Upper lobe of left lung (tissue), 6 donors: ENCODE measurements around the gene LATS2. TPM values are rescaled to one million over a fixed set of nuclear protein-coding genes. Genes with fewer than 3 reads are reported as not detected.
A peak's percentile ranks its signal among the peaks of the same experiment; 100 is the strongest.

Experiments used
- ATAC-seq, 2 donors: fragments of 200-7000 bp; cut with Tn5 transposase; one replicate each; pipeline ENCODE4 v1.9.1; 2022; ENCODE audit warnings: mild to moderate bottlenecking in 2 of 2, moderate library complexity in 2 of 2; ENCODE audit not compliant: low FRiP score in 2 of 2
- DNase-seq, 2 donors: peaks; one replicate each; pipeline ENCODE4 v3.0.0-alpha.2; 2019 to 2020
- H3K27ac ChIP-seq, 4 donors: fragments of 200-600 bp; sonication (generic); one replicate each; pipeline ENCODE4 v1.5.1; 2016 to 2019
- H3K27me3 ChIP-seq, 4 donors: fragments of 200-600 bp; sonication (generic); one replicate each; pipeline ENCODE4 v1.5.1; 2017 to 2019
- H3K36me3 ChIP-seq, 4 donors: fragments of 200-600 bp; sonication (generic); one replicate each; pipeline ENCODE4 v1.5.1; 2016 to 2019
- H3K4me1 ChIP-seq, 4 donors: fragments of 200-600 bp; sonication (generic); one replicate each; pipeline ENCODE4 v1.5.1; 2018 to 2019
- H3K4me3 ChIP-seq, 4 donors: fragments of 200-600 bp; sonication (generic); one replicate each; pipeline ENCODE4 v1.5.1; 2017 to 2019; ENCODE audit warnings: mild to moderate bottlenecking in 2 of 4, moderate library complexity in 1 of 4
- H3K9me3 ChIP-seq, 4 donors: fragments of 200-600 bp; sonication (generic); one replicate each; pipeline ENCODE4 v1.5.1; 2018 to 2019
- EP300 ChIP-seq, 4 donors: sonication (generic); formaldehyde crosslinking; IDR thresholded peaks; one replicate each; pipeline ENCODE4 v1.5.1; 2017; ENCODE audit warnings: antibody characterized with exemption in 4 of 4, control low read depth in 2 of 4
- POLR2A ChIP-seq, 4 donors: fragments of 450-650 bp; IDR thresholded peaks; one replicate each; pipeline ENCODE4 v1.5.1; 2016 to 2017; ENCODE audit warnings: antibody characterized with exemption in 4 of 4, mild to moderate bottlenecking in 2 of 4
- POLR2AphosphoS5 ChIP-seq, 2 donors: sonication (generic); formaldehyde crosslinking; IDR thresholded peaks; one replicate each; pipeline ENCODE4 v1.5.1; 2017; ENCODE audit warnings: antibody characterized with exemption in 2 of 2
- WGBS, 2 donors: methylation state at CpG; one replicate each; pipeline ENCODE4 v1.1.5; 2017 to 2018; 5-methylcytosine and 5-hydroxymethylcytosine counted together
- total RNA-seq, 6 donors: library from RNA; depleted of rRNA in 4 of 6; stranded (reverse); fragments of >200 nt in 4 of 6; gene quantifications; one replicate each; pipeline versions ENCODE4 v1.1.0 to v1.2.1, GENCODE V29; 2016 to 2021
- TF ChIP-seq, protein P1 (sequence below), 6 experiments: fragments of 450-650 bp in 4 of 6; fragments of 200-600 bp in 2 of 6; sonication (generic) in 2 of 6; IDR thresholded peaks; one replicate each; pipeline ENCODE4 v1.5.1; 2016 to 2019; ENCODE audit warnings: antibody characterized with exemption in 6 of 6
- donor health status: DM: no; HTN: no; CAD: no; lungs with moderate emphysema.
- donor health status: DM: no; HTN: yes; CAD: no; lungs with severe emphysema.

Gene LATS2
- total RNA-seq, 6 donors from 2014 or later = 26.2 to 44.4 (median 39.5) TPM

GRCh38 chr13:21071015-21071414, 9.6 kb upstream of the LATS2 start:
- peaks cover 5 to 21% (median 12%) of the 10 kb centered on the region in 4 donors for H3K4me1 ChIP-seq
- TF ChIP-seq EP300 (IDR thresholded peaks at IDR 0.05) (no peak), POLR2A (IDR thresholded peaks at IDR 0.05) (no peak), POLR2AphosphoS5 (IDR thresholded peaks at IDR 0.05) (no peak)
- TF ChIP-seq, protein P1, sequence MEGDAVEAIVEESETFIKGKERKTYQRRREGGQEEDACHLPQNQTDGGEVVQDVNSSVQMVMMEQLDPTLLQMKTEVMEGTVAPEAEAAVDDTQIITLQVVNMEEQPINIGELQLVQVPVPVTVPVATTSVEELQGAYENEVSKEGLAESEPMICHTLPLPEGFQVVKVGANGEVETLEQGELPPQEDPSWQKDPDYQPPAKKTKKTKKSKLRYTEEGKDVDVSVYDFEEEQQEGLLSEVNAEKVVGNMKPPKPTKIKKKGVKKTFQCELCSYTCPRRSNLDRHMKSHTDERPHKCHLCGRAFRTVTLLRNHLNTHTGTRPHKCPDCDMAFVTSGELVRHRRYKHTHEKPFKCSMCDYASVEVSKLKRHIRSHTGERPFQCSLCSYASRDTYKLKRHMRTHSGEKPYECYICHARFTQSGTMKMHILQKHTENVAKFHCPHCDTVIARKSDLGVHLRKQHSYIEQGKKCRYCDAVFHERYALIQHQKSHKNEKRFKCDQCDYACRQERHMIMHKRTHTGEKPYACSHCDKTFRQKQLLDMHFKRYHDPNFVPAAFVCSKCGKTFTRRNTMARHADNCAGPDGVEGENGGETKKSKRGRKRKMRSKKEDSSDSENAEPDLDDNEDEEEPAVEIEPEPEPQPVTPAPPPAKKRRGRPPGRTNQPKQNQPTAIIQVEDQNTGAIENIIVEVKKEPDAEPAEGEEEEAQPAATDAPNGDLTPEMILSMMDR (IDR thresholded peaks at IDR 0.05) = no peak
- no peak overlapping the region for H3K27ac ChIP-seq
- ATAC-seq = no peak
- H3K36me3 ChIP-seq = no peaks in the 10 kb centered on the region
- H3K27me3 ChIP-seq = no peaks in the 10 kb centered on the region
- H3K4me3 ChIP-seq = no peak overlapping the region
- 65 to 72% methylated on average over 4 of the region's 4 CpGs for WGBS, 2 donors
- DNase-seq = no peak
- no peaks in the 10 kb centered on the region for H3K9me3 ChIP-seq

DNA sequence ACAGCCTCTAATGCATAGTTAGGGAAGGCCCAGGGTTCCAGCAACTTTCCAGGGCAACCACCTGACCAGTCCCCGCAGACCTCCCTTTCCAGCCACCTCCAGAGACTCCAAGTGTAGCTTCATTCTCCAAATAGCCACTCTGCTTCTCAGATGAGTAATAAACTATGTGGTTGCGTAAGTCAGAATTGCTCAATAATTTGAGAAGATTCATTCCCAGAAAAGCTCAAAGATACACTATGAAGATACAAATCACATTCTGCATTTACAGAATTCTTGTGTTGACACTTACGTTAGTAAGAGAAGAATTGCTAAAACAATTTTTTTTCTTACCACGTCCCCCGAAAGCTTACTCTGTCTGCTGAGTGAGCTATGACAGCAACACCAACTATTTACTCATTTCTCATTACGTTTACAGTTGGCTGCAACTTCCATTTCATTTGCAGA, 8.2 kb upstream of the LATS2 start:
- 36 to 55% methylated on average over 6 of the region's 6 CpGs for WGBS, 2 donors
- TF ChIP-seq, protein P1 (IDR thresholded peaks at IDR 0.05) = no peak
- TF ChIP-seq POLR2AphosphoS5 (IDR thresholded peaks at IDR 0.05) (peak in 1 of 2 donors; percentile 76), EP300 (IDR thresholded peaks at IDR 0.05) (peak in 1 of 4 donors; percentile 56), POLR2A (IDR thresholded peaks at IDR 0.05) (no peak)
- H3K27me3 ChIP-seq = no peaks in the 10 kb centered on the region
- DNase-seq (no peak), ATAC-seq (peak; percentile 49 to 93)
- peak overlapping the region in 1 of 4 donors; percentile 26 for H3K27ac ChIP-seq
- H3K4me3 ChIP-seq = no peak overlapping the region
- H3K9me3 ChIP-seq = no peaks in the 10 kb centered on the region
- H3K4me1 ChIP-seq = peaks cover 2 to 11% (median 4%) of the 10 kb centered on the region in 4 donors
- no peaks in the 10 kb centered on the region for H3K36me3 ChIP-seq

DNA sequence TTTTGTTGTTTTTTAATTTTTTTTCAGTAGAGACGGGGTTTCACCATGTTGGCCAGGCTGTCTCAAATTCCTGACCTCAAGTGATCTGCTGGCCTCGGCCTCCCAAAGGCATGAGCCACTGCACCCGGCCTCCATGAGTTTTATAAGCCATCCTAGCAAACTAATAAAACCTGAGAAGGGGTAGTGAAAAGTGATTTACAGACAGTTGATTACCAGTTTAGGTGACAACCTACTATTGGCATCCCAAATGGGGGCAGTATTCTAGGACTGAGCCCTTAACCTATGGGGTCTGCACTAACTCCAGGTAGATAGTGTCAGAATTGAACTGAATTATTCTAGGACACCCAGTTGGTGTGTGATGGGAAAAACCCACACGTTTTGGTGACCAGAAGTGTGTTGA, 6.5 kb upstream of the LATS2 start:
- no peaks in the 10 kb centered on the region for H3K9me3 ChIP-seq
- no peaks in the 10 kb centered on the region for H3K36me3 ChIP-seq
- no peak overlapping the region for H3K27ac ChIP-seq
- no peak for DNase-seq
- no peaks in the 10 kb centered on the region for H3K27me3 ChIP-seq
- 87 to 92% methylated on average over 4 of the region's 4 CpGs for WGBS, 2 donors
- H3K4me3 ChIP-seq = no peak overlapping the region
- no peak for TF ChIP-seq POLR2A (IDR thresholded peaks at IDR 0.05)
- TF ChIP-seq EP300 (IDR thresholded peaks at IDR 0.05) = no peak
- TF ChIP-seq, protein P1 (IDR thresholded peaks at IDR 0.05) = no peak
- TF ChIP-seq POLR2AphosphoS5 (IDR thresholded peaks at IDR 0.05) = no peak
- peaks cover 0 to 7% (median 2%) of the 10 kb centered on the region in 4 donors for H3K4me1 ChIP-seq
- no peak for ATAC-seq

DNA sequence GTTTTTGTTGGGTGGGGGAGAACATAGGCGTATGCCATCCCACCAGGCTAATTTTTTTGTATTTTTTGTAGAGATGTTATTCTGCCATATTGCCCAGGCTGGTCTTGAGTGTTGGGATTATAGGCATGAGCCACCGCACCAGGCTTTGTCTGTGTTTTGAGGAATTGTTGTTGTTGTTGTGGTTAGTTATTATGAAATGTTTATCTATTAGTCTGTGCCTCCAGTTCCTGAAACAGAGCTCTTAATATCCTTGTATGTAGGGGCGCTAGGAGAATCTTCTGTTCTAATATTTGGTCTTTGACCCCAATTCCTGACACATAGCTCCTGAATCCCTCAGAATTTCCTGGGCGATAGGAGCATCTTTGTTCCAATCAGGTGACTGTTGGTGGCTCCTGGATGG, 5.6 kb upstream of the LATS2 start:
- TF ChIP-seq, protein P1 (IDR thresholded peaks at IDR 0.05) = no peak
- TF ChIP-seq POLR2A (IDR thresholded peaks at IDR 0.05) (no peak), EP300 (IDR thresholded peaks at IDR 0.05) (no peak)
- no peak overlapping the region for H3K4me3 ChIP-seq
- H3K27ac ChIP-seq = no peak overlapping the region
- DNase-seq (no peak), ATAC-seq (no peak)
- 88% methylated on average over 4 of the region's 4 CpGs for WGBS, 2 donors
- no peaks in the 10 kb centered on the region for H3K9me3 ChIP-seq
- H3K4me1 ChIP-seq = peaks cover 0 to 7% (median 2%) of the 10 kb centered on the region in 4 donors
- no peaks in the 10 kb centered on the region for H3K36me3 ChIP-seq
- H3K27me3 ChIP-seq = no peaks in the 10 kb centered on the region

- TF ChIP-seq, protein P1 (IDR thresholded peaks at IDR 0.05) = no peak
- TF ChIP-seq EP300 (IDR thresholded peaks at IDR 0.05) = no peak
- TF ChIP-seq POLR2A (IDR thresholded peaks at IDR 0.05) = no peak
- TF ChIP-seq POLR2AphosphoS5 (IDR thresholded peaks at IDR 0.05) = no peak
- no peak for ATAC-seq
Observed at GRCh38 chr13:21065686-21066085, 4.3 kb upstream of the LATS2 start.

More at GRCh38 chr13:21065686-21066085, 4.3 kb upstream of the LATS2 start:
- H3K4me3 ChIP-seq = no peak overlapping the region
- 71 to 89% methylated on average over 2 of the region's 2 CpGs for WGBS, 2 donors
- H3K27ac ChIP-seq = peak overlapping the region in 2 of 4 donors; percentile 7 to 43
- H3K4me1 ChIP-seq = peaks cover 2 to 10% (median 4%) of the 10 kb centered on the region in 4 donors
- DNase-seq = no peak
- H3K9me3 ChIP-seq = no peaks in the 10 kb centered on the region
- no peaks in the 10 kb centered on the region for H3K36me3 ChIP-seq
- no peaks in the 10 kb centered on the region for H3K27me3 ChIP-seq
